ENCODE measurements around the gene NME2.
"Not testable (repeated sequence)": the region's sequence is repeated elsewhere in the genome, so short reads cannot be mapped to it uniquely, and the experiment has no call there.

NME2 gene

GRCh38 chr17:51121620-51122472 is 44.4 kb upstream of the NME2 start:
- peak; percentile 77 for DNase-seq (ENCODE audit: low read depth)
- peak overlapping the region; percentile 80 for H3K4me3 ChIP-seq (ENCODE audit: low read length)
- no peak for TF ChIP-seq CTCF (conservative IDR thresholded peaks at IDR 0.05; ENCODE audit: low read depth, low read length)

- not testable (repeated sequence) for H3K4me3 ChIP-seq (ENCODE audit: low read length); DNase-seq (ENCODE audit: low read depth)
These were observed 43.6 kb upstream of the NME2 start for GRCh38 chr17:51122473-51123115.

GRCh38 chr17:51124640-51125503 is 41.3 kb upstream of the NME2 start:
- no peak for TF ChIP-seq CTCF (conservative IDR thresholded peaks at IDR 0.05; ENCODE audit: low read depth, low read length)
- DNase-seq (ENCODE audit: low read depth), result no peak
- H3K4me3 ChIP-seq (ENCODE audit: low read length), result no peak overlapping the region

- no peak for TF ChIP-seq CTCF (conservative IDR thresholded peaks at IDR 0.05; ENCODE audit: low read depth, low read length)
- no peak overlapping the region for H3K4me3 ChIP-seq (ENCODE audit: low read length)
- DNase-seq (ENCODE audit: low read depth), result no peak
These were observed 38.1 kb upstream of the NME2 start for GRCh38 chr17:51128076-51128475.

GRCh38 chr17:51132964-51133319 is 33.3 kb upstream of the NME2 start:
- DNase-seq (ENCODE audit: low read depth), result no peak
- no peak for TF ChIP-seq CTCF (conservative IDR thresholded peaks at IDR 0.05; ENCODE audit: low read depth, low read length)
- H3K4me3 ChIP-seq (ENCODE audit: low read length), result no peak overlapping the region

- no peak overlapping the region for H3K4me3 ChIP-seq (ENCODE audit: low read length)
- no peak for DNase-seq (ENCODE audit: low read depth)
- no peak for TF ChIP-seq CTCF (conservative IDR thresholded peaks at IDR 0.05; ENCODE audit: low read depth, low read length)
These were observed 32.8 kb upstream of the NME2 start for GRCh38 chr17:51133365-51133764.

- H3K4me3 ChIP-seq (ENCODE audit: low read length), result no peak overlapping the region
- DNase-seq (ENCODE audit: low read depth), result no peak
- no peak for TF ChIP-seq CTCF (conservative IDR thresholded peaks at IDR 0.05; ENCODE audit: low read depth, low read length)
These were observed 30.3 kb upstream of the NME2 start for GRCh38 chr17:51135956-51136355.

All from retinal pigment epithelial cell (primary cell).